ENCODE data around the gene IQSEC3.

The IQSEC3 gene

DNA sequence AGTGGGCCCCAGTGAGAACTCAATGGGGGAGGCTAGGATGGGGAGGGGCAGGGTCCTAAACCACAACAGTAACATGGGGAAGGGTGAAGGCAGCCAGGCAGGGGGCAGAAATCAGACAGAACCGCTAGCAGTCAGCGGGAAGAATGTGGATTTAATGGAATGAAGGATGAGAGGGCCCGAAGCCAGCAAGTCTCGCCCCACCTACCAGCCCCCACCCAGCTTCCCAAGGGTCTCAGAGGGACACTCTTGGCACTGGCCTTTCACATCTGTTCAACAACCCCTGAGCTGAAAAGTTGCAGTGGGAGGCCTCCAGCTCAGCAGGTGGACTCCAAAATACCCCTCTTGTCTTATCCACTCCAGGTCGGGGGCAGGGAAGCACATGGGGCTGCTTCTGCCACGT is 153.9 kb downstream of the IQSEC3 start:
- DNase-seq = no peak

DNA sequence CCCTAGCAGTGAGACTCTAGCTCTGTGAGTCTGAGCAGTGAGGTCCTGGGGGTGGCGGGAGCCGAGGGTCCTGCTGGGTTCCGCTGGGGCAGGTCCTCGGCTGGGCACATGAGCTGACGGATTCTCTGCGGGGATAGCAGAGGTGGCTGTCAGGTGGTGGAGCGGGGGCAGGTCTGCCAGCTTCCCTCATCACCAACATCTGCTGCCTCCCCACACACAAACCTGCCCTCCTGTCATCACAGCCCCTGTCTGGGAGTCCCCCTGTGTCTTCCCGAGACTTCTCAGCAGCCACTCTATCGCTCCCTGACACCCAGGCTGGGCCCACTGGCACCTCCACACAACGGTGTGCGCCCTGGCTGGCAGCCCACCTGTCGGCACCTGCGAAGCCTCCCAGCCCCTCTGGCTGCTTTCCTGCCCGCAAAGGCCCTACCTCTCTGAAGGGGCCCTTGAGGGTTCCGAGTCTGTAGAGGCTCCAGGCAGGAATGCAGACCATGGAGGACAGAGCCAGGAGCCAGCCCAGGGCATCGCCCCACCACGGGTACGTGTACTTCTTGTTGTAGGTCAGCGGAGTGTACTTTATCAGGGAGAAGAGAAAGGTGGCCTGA is 154.5 kb downstream of the IQSEC3 start:
- no peak for DNase-seq

- no peak for DNase-seq
Measured at GRCh38 chr12:221736-222135, 155.2 kb downstream of the IQSEC3 start.

GRCh38 chr12:223841-224240 is 157.3 kb downstream of the IQSEC3 start:
- DNase-seq = no peak

DNA sequence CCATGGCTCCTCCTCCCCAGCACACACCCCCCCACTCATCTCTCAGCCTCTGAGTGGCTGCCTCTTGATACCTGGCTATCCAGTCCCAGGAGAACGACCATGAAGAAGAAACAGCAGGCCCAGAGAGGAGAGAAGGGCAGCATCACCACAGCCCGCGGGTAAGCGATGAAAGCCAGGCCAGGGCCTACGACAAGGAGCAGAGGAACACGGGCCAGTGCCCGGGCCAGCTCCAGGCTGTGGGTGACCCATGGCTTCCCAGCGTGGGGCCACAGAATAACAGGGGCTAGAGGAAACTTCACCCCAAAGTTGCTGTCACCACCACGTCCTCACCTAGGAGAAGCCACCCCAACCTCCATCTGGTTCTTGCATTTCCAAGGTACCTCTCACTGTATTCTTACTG is 157.8 kb downstream of the IQSEC3 start:
- DNase-seq = no peak

DNA sequence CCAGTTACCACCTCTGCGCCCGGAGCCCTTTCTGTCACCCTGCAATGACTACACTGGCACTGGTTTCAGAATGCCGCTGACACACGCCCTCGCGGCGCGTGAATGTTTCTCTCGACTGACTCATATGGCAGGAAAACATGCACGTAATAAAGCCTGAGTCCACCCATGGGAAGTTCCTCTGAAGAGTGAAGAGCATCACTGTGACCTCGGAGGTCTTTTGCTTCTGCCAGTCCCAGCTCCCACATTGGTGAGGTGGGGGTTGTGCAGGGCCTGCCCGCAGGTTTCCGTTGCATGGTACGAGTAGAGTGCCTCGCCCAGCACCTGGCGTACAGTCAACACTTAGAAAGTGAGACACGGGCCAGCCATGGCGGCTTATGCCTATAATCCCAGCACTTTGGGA is 158.4 kb downstream of the IQSEC3 start:
- no peak for DNase-seq

DNA sequence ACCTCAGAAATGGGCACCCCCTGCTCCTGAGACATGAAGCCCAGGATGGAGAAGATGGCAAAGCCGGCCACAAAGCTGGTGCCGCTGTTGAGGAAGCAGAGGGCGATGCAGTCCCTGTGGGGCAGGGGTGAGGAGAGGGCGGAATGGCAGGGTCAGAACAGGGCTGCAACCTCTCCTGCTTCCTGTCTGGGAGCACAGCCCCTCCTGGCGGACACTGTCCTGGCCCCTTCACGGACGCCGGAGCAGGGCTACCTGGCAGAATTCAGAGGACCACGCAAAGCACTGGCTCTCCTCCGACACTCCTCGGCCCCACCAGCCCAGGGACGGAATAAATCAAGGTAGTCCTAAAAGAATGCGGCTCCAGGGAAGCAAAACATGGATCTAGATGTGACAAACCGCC is 159.8 kb downstream of the IQSEC3 start:
- no peak for DNase-seq

GRCh38 chr12:227286-227915 is 160.8 kb downstream of the IQSEC3 start:
- DNase-seq = no peak

All from NCI-H1048 (cell line).